Colonic mucosa (tissue), 4 donors: ENCODE results near the gene SYDE2. TPM values are rescaled to one million over a fixed set of nuclear protein-coding genes. Genes with fewer than 3 reads are reported as not detected.
A peak's percentile ranks its signal among the peaks of the same experiment; 100 is the strongest.
"Not testable (repeated sequence)": the region's sequence is repeated elsewhere in the genome, so short reads cannot be mapped to it uniquely, and the experiment has no call there.

ENCODE experiments used
- DNase-seq: peaks from one replicate; pipeline ENCODE4 v3.0.0-alpha.2; 2020
- H3K27ac ChIP-seq: fragments of 200-600 bp; one replicate; pipeline ENCODE4 v1.8.0; 2021
- H3K27me3 ChIP-seq: fragments of 200-600 bp; one replicate; pipeline ENCODE4 v1.8.0; 2021
- H3K36me3 ChIP-seq: fragments of 200-600 bp; one replicate; pipeline ENCODE4 v1.8.0; 2021
- H3K4me1 ChIP-seq: fragments of 200-600 bp; one replicate; pipeline ENCODE4 v1.8.0; 2021; ENCODE audit warnings: mild to moderate bottlenecking
- H3K4me3 ChIP-seq: fragments of 200-600 bp; one replicate; pipeline ENCODE4 v1.8.0; 2021
- H3K9ac ChIP-seq, 2 donors: one replicate each; pipeline ENCODE4 v1.7.0; 2013; ENCODE audit warnings: control low read depth in 2 of 2, low read depth in 2 of 2, low read length in 2 of 2
- H3K9me3 ChIP-seq: fragments of 200-600 bp; one replicate; pipeline ENCODE4 v1.8.0; 2021
- CTCF ChIP-seq: fragments of 200-600 bp; IDR thresholded peaks from one replicate; pipeline ENCODE4 v1.8.0; 2022; ENCODE audit warnings: antibody characterized with exemption, mild to moderate bottlenecking
- intact Hi-C: fragments of 100-400 bp; cut with DNase I; formaldehyde crosslinking; loops from one replicate; pipeline ENCODE4 v1.14.1; 2022
- total RNA-seq, 2 donors: library from RNA; stranded (reverse); fragmentation: NEBNext Ultra II Directional in 1 of 2; extraction: Animal tissue kit (Norgen Biotek cat#: 25700) in 1 of 2; gene quantifications; one replicate each; pipeline ENCODE4 v1.2.1, GENCODE V29; 2021
- donor health status: healthy.
- donor health status: DM: no; HTN: no; CAD: no.
- donor health status: DM: no; HTN: no; CAD: no.

Gene SYDE2
- total RNA-seq, 2 donors from 2014 or later, result 6.5 to 14.6 TPM

GRCh38 chr1:85149805-85150204 lies 51.0 kb downstream of the SYDE2 start:
- no peak for DNase-seq
- Histone ChIP-seq H3K27ac (no peak overlapping the region), H3K9me3 (no peaks in the 10 kb centered on the region), H3K9ac (no peak overlapping the region), H3K4me1 (no peaks in the 10 kb centered on the region), H3K36me3 (no peaks in the 10 kb centered on the region), H3K4me3 (no peak overlapping the region), H3K27me3 (no peaks in the 10 kb centered on the region)
- intact Hi-C loops, result no loop called here
- no peak for TF ChIP-seq CTCF

- H3K27ac ChIP-seq, result no peak overlapping the region
Measured at GRCh38 chr1:85148524-85149250, 52.1 kb downstream of the SYDE2 start.

GRCh38 chr1:85146972-85147359 lies 53.9 kb downstream of the SYDE2 start:
- H3K27me3 ChIP-seq, result no peaks in the 10 kb centered on the region
- H3K36me3 ChIP-seq, result no peaks in the 10 kb centered on the region
- no peaks in the 10 kb centered on the region for H3K4me1 ChIP-seq
- no peak overlapping the region for H3K27ac ChIP-seq
- H3K4me3 ChIP-seq, result no peak overlapping the region
- no peak overlapping the region for H3K9ac ChIP-seq
- intact Hi-C loops, result no loop called here
- H3K9me3 ChIP-seq, result no peaks in the 10 kb centered on the region
- TF ChIP-seq CTCF, result no peak
- no peak for DNase-seq

More at GRCh38 chr1:85148524-85149250, 52.1 kb downstream of the SYDE2 start:
- H3K36me3 ChIP-seq, result no peaks in the 10 kb centered on the region
- TF ChIP-seq CTCF, result no peak
- DNase-seq, result no peak
- no peak overlapping the region for H3K9ac ChIP-seq
- H3K9me3 ChIP-seq, result no peaks in the 10 kb centered on the region
- no peaks in the 10 kb centered on the region for H3K27me3 ChIP-seq
- no peaks in the 10 kb centered on the region for H3K4me1 ChIP-seq
- intact Hi-C loops, result no loop called here
- no peak overlapping the region for H3K4me3 ChIP-seq

- H3K4me1 ChIP-seq, H3K27ac ChIP-seq, H3K4me3 ChIP-seq, H3K9ac ChIP-seq, H3K27me3 ChIP-seq, H3K9me3 ChIP-seq, H3K36me3 ChIP-seq, intact Hi-C loops, DNase-seq: not testable (repeated sequence)
Measured at GRCh38 chr1:85146298-85146971, 54.4 kb downstream of the SYDE2 start.

GRCh38 chr1:85144351-85144750 lies 56.5 kb downstream of the SYDE2 start:
- intact Hi-C loops, result no loop called here
- TF ChIP-seq CTCF, result no peak
- H3K9me3 ChIP-seq, result no peaks in the 10 kb centered on the region
- H3K27ac ChIP-seq, result no peak overlapping the region
- no peak overlapping the region for H3K9ac ChIP-seq
- H3K4me1 ChIP-seq, result no peaks in the 10 kb centered on the region
- H3K4me3 ChIP-seq, result no peak overlapping the region
- H3K36me3 ChIP-seq, result no peaks in the 10 kb centered on the region
- peak; percentile 29 for DNase-seq
- H3K27me3 ChIP-seq, result no peaks in the 10 kb centered on the region

- Histone ChIP-seq H3K36me3 (no peaks in the 10 kb centered on the region), H3K27me3 (no peaks in the 10 kb centered on the region), H3K9ac (no peak overlapping the region), H3K27ac (no peak overlapping the region), H3K4me3 (no peak overlapping the region), H3K9me3 (no peaks in the 10 kb centered on the region), H3K4me1 (peaks cover 3% of the 10 kb centered on the region)
- intact Hi-C loops, result no loop called here
- TF ChIP-seq CTCF, result no peak
- DNase-seq, result no peak
Measured at GRCh38 chr1:85142753-85143152, 58.1 kb downstream of the SYDE2 start.

DNA sequence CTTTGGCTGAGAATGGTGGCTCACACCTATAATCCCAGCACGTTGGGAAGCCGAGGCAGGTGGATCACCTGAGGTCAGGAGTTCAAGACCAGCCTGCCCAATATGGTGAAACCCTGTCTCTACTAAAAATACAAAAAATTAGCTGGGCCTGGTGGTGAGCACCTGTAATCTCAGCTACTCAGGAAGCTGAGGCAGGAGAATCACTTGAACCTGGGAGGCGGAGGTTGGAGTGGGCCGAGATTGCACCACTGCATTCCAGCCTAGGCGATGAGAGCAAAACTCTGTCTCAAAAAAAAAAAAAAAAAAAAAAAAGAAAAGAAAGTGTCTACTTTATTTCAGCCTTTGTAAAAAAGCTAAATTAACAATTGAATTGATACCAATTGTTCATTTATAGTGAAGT lies 62.4 kb downstream of the SYDE2 start:
- H3K4me1 ChIP-seq, H3K36me3 ChIP-seq, H3K9ac ChIP-seq, intact Hi-C loops, H3K9me3 ChIP-seq, H3K4me3 ChIP-seq, DNase-seq, H3K27ac ChIP-seq, H3K27me3 ChIP-seq: not testable (repeated sequence)
